Neural crest cell (in vitro differentiated cells): ENCODE measurements around the gene YES1. TPM values are rescaled to one million over a fixed set of nuclear protein-coding genes. Genes with fewer than 3 reads are reported as not detected.
"Not testable (repeated sequence)": the region's sequence is repeated elsewhere in the genome, so short reads cannot be mapped to it uniquely, and the experiment has no call there.

Experiments
- DNase-seq: peaks from one replicate; pipeline ENCODE4 v3.0.0; 2021; ENCODE audit warnings: low read depth, mixed read lengths, low spot score
- H3K27ac Mint-ChIP-seq: one replicate; pipeline ENCODE4 v1.8.0; 2021; ENCODE audit warnings: mild to moderate bottlenecking, mixed read lengths; ENCODE audit not compliant: unreplicated experiment
- H3K27me3 Mint-ChIP-seq: 2 replicates; pipeline ENCODE4 v1.8.0; 2021; ENCODE audit warnings: low read depth, mild to moderate bottlenecking, mixed read lengths
- H3K36me3 Mint-ChIP-seq: 2 replicates; pipeline ENCODE4 v1.8.0; 2021; ENCODE audit warnings: low read depth, mild to moderate bottlenecking, mixed read lengths
- H3K4me1 Mint-ChIP-seq: 2 replicates; pipeline ENCODE4 v1.8.0; 2021; ENCODE audit warnings: mixed read lengths
- H3K4me3 Mint-ChIP-seq: one replicate; pipeline ENCODE4 v1.8.0; 2021; ENCODE audit warnings: mild to moderate bottlenecking, mixed read lengths
- H3K9me3 Mint-ChIP-seq: 2 replicates; pipeline ENCODE4 v1.8.0; 2021; ENCODE audit warnings: mixed read lengths
- CTCF ChIP-seq: fragments of 200-600 bp; sonication (generic); conservative IDR thresholded peaks from 2 replicates; pipeline ENCODE4 v1.5.0; 2021; ENCODE audit warnings: antibody characterized with exemption, mild to moderate bottlenecking
- total RNA-seq: library from RNA; stranded (reverse); gene quantifications from 2 replicates; pipeline ENCODE4 v1.2.1, GENCODE V29; 2021

YES1 gene
- total RNA-seq, 1 donor from 2014 or later: 54.7 TPM

DNA sequence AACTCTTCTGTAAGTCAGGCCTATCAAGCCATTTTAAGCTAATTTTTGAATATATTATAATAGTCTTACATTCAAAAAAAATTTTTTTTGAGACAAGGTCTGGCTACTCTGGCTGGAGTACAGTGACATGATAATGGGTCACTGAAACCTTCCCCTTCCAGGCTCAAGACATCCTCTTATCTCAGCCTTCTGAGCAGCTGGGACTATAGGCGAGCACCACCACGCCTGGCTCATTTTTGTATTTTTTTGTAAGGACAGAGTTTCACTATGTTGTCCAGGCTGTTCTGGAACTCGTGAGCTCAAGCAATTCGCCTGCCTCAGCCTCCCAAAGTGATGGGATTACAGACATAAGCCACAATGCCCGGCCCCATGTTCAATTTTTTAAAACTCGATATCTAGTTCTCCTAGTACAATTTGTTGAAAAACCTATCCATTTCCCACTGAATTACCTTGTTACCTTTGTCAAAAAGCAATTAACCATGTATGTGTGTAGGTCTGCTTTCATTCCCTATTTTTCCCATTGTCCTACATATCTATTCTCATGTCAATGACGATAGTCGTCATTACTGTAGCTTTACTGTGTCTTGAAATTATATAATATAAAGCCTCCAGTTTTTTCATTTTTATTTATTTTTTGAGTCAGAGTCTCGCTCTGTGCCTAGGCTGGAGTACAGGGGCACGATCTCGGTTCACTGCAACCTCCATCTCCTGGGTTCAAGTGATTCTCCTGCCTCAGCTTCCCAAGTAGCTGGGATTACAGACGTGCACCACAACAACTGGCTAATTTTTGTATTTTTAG lies 44.8 kb downstream of the YES1 start:
- no peaks in the 10 kb centered on the region for H3K27me3 Mint-ChIP-seq
- peaks cover 13% of the 10 kb centered on the region for H3K4me1 Mint-ChIP-seq
- no peak overlapping the region for H3K4me3 Mint-ChIP-seq
- TF ChIP-seq CTCF: no peak
- no peak overlapping the region for H3K27ac Mint-ChIP-seq
- DNase-seq: no peak
- H3K36me3 Mint-ChIP-seq: peaks cover 3% of the 10 kb centered on the region
- no peaks in the 10 kb centered on the region for H3K9me3 Mint-ChIP-seq

DNA sequence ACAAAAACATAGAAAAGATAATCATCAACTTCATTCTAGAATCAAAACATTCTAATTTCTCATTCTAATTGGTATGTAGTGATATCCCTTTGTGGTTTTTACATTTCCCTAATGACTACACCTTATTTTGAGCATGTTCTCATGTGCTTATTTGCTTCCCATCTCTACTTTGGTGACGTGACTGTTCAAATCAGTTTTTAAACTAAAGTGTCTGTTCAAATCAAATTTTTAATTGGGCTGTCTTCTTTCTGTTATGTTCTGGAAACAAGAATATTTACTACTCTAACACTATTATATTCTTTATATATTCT lies 45.5 kb downstream of the YES1 start:
- Mint-ChIP-seq H3K4me3 (no peak overlapping the region), H3K36me3 (peaks cover 3% of the 10 kb centered on the region), H3K4me1 (peaks cover 13% of the 10 kb centered on the region), H3K27ac (no peak overlapping the region), H3K9me3 (no peaks in the 10 kb centered on the region), H3K27me3 (no peaks in the 10 kb centered on the region)
- DNase-seq: no peak
- TF ChIP-seq CTCF: no peak

DNA sequence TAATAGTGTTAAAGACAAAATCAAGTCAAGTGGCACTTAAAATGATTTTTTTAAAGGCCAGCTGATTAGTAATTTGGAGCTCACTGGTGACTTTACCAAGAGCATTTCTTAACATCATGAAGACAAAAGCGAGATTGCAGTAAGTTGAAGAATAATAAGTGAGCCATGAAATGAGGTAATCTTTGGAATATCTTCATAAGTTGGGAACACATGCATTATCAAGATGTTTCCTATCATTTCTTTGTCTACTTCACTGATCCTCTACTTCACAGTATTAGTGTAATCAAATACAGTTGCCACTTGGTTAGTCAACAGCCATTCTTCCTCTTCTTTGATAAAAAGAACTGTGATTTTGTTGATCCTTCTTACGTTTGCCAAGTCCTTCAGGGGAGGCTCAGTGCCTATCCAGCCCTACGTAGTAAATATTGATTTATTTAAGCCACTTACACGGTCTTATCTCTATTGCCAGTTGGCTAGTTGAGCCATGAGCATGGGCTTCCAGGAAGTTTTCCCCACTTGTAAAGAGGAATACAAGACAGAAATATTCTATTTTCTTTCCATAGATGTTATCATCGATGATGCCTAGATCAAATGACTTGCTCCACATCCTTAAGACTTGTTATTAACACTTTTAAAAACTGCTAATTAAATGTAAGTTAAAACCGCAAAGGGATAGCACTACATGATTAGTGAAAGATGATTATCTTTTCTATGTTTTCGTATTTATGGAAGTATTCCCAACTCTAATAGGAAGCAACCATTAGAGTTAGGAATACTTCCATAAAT lies 46.1 kb downstream of the YES1 start:
- TF ChIP-seq CTCF: no peak
- Mint-ChIP-seq H3K4me3 (no peak overlapping the region), H3K4me1 (peaks cover 12% of the 10 kb centered on the region), H3K27me3 (no peaks in the 10 kb centered on the region), H3K36me3 (peaks cover 3% of the 10 kb centered on the region), H3K9me3 (no peaks in the 10 kb centered on the region), H3K27ac (no peak overlapping the region)
- no peak for DNase-seq

GRCh38 chr18:759864-760263 lies 52.2 kb downstream of the YES1 start:
- not testable (repeated sequence) for DNase-seq, H3K27me3 Mint-ChIP-seq, H3K4me1 Mint-ChIP-seq, H3K27ac Mint-ChIP-seq, H3K9me3 Mint-ChIP-seq, H3K36me3 Mint-ChIP-seq, H3K4me3 Mint-ChIP-seq

GRCh38 chr18:755506-755905 lies 56.5 kb downstream of the YES1 start:
- Mint-ChIP-seq H3K27me3 (no peaks in the 10 kb centered on the region), H3K4me3 (no peak overlapping the region), H3K36me3 (peaks cover 2% of the 10 kb centered on the region), H3K9me3 (no peaks in the 10 kb centered on the region), H3K4me1 (no peaks in the 10 kb centered on the region), H3K27ac (no peak overlapping the region)
- no peak for TF ChIP-seq CTCF
- DNase-seq: no peak

- Mint-ChIP-seq H3K36me3 (peaks cover 2% of the 10 kb centered on the region), H3K27me3 (no peaks in the 10 kb centered on the region), H3K4me1 (no peaks in the 10 kb centered on the region), H3K27ac (no peak overlapping the region), H3K4me3 (no peak overlapping the region), H3K9me3 (no peaks in the 10 kb centered on the region)
- no peak for DNase-seq
- TF ChIP-seq CTCF: no peak
Measured at GRCh38 chr18:754656-755055, 57.4 kb downstream of the YES1 start.
